Keratinocyte (primary cell): ENCODE results near the gene COL4A6. TPM values are rescaled to one million over a fixed set of nuclear protein-coding genes. Genes with fewer than 3 reads are reported as not detected.

ENCODE experiments used
- DNase-seq: peaks from one replicate; pipeline ENCODE4 v3.0.0-alpha.2; 2011; ENCODE audit warnings: low read depth, missing footprints, low spot score
- FAIRE-seq: peaks from 2 replicates; lab custom pipeline; 2011; peaks lifted over from hg19 to GRCh38; lab: Jason Lieb, UNC
- H2AFZ ChIP-seq: 2 replicates; pipeline ENCODE4 v1.6.0; 2012; ENCODE audit warnings: low read length, control low read depth, inconsistent platforms; ENCODE audit not compliant: control insufficient read depth
- H3K27ac ChIP-seq: 2 replicates; pipeline ENCODE4 v1.5.1; 2011; ENCODE audit warnings: low read length; ENCODE audit not compliant: control insufficient read depth, insufficient read depth
- H3K27me3 ChIP-seq: 3 replicates; pipeline ENCODE4 v1.6.0; 2011; ENCODE audit warnings: low read length; ENCODE audit not compliant: control insufficient read depth, insufficient read depth; ENCODE audit errors: extremely low read depth
- H3K36me3 ChIP-seq, 2 experiments: 2 replicates in 1 of 2; 3 replicates in 1 of 2; pipeline ENCODE4 v1.5.1; 2011; ENCODE audit warnings: low read length in 2 of 2, mild to moderate bottlenecking in 1 of 2; ENCODE audit not compliant: control insufficient read depth in 2 of 2, insufficient read depth in 2 of 2; ENCODE audit errors: extremely low read depth in 1 of 2
- H3K4me1 ChIP-seq: 3 replicates; pipeline ENCODE4 v1.5.1; 2011; ENCODE audit warnings: low read length; ENCODE audit not compliant: control insufficient read depth, insufficient read depth; ENCODE audit errors: extremely low read depth
- H3K4me2 ChIP-seq: 3 replicates; pipeline ENCODE4 v1.6.0; 2011; ENCODE audit warnings: low read depth, low read length; ENCODE audit not compliant: control insufficient read depth, insufficient read depth; ENCODE audit errors: extremely low read depth
- H3K4me3 ChIP-seq, 3 experiments: fragments of 200-600 bp in 1 of 3; sonication (generic) in 1 of 3; 2 replicates in 2 of 3; 3 replicates in 1 of 3; pipeline ENCODE4 v1.5.1; 2011 to 2016; ENCODE audit warnings: low read length in 3 of 3, mild to moderate bottlenecking in 3 of 3, control low read depth in 2 of 3, inconsistent platforms in 1 of 3, low read depth in 1 of 3, mixed read lengths in 1 of 3, mixed run types in 1 of 3, moderate library complexity in 1 of 3; ENCODE audit not compliant: control insufficient read depth in 2 of 3, insufficient read depth in 2 of 3; ENCODE audit errors: extremely low read depth in 1 of 3
- H3K79me2 ChIP-seq: 2 replicates; pipeline ENCODE4 v1.6.0; 2012; ENCODE audit warnings: low read length; ENCODE audit not compliant: control insufficient read depth, insufficient read depth
- H3K9ac ChIP-seq: 3 replicates; pipeline ENCODE4 v1.6.0; 2011; ENCODE audit warnings: low read length; ENCODE audit not compliant: control insufficient read depth, insufficient read depth; ENCODE audit errors: extremely low read depth
- H3K9me1 ChIP-seq: 3 replicates; pipeline ENCODE4 v1.6.0; 2011; ENCODE audit warnings: low read length; ENCODE audit not compliant: control insufficient read depth, insufficient read depth; ENCODE audit errors: extremely low read depth
- H3K9me3 ChIP-seq: 2 replicates; pipeline ENCODE4 v1.5.1; 2012; ENCODE audit warnings: low read depth, low read length; ENCODE audit not compliant: control insufficient read depth
- H4K20me1 ChIP-seq: 3 replicates; pipeline ENCODE4 v1.6.0; 2011; ENCODE audit warnings: low read length; ENCODE audit not compliant: control insufficient read depth, insufficient read depth; ENCODE audit errors: extremely low read depth
- EZH2 ChIP-seq: IDR thresholded peaks from one replicate; pipeline ENCODE4 v1.6.1; 2012; ENCODE audit warnings: inconsistent platforms, mild to moderate bottlenecking, low read length, moderate library complexity
- dilution Hi-C: fragments of 300-500 bp; cut with MboI; formaldehyde crosslinking; loops from one replicate; pipeline ENCODE4 v1.7.0; 2020; ENCODE audit warnings: low sequenced_read_pairs; ENCODE audit not compliant: extremely low pct_ligation_motif_present
- polyA plus RNA-seq, 5 experiments: library from polyadenylated mRNA; depleted of rRNA in 3 of 5; stranded (reverse) in 3 of 5; stranded (forward) in 1 of 5; unstranded in 1 of 5; fragments of >200 nt; gene quantifications; 1 replicate in 1 of 5; 2 replicates in 3 of 5; 3 replicates in 1 of 5; pipeline versions ENCODE4 v1.2.1 to v1.2.3, GENCODE V29; 2011 to 2012; ENCODE audit warnings: missing spikeins in 2 of 5, low read depth in 1 of 5, low replicate concordance in 1 of 5
- TF ChIP-seq, protein P1 (sequence below), 3 experiments: IDR thresholded peaks in 1 of 3; conservative IDR thresholded peaks in 1 of 3; optimal IDR thresholded peaks in 1 of 3; 2 replicates in 2 of 3; 3 replicates in 1 of 3; pipeline versions ENCODE3 to v1.5.1; 2011; ENCODE audit warnings: low read length in 3 of 3, mild to moderate bottlenecking in 3 of 3, moderate library complexity in 2 of 3, control low read depth in 1 of 3, inconsistent platforms in 1 of 3; ENCODE audit not compliant: insufficient read depth in 2 of 3; ENCODE audit errors: extremely low read depth in 1 of 3

The COL4A6 gene
- polyA plus RNA-seq, 1 donor (not counting 4 experiments of a cell fraction or from before 2014, with no cell fraction given) = 18.8 TPM

DNA sequence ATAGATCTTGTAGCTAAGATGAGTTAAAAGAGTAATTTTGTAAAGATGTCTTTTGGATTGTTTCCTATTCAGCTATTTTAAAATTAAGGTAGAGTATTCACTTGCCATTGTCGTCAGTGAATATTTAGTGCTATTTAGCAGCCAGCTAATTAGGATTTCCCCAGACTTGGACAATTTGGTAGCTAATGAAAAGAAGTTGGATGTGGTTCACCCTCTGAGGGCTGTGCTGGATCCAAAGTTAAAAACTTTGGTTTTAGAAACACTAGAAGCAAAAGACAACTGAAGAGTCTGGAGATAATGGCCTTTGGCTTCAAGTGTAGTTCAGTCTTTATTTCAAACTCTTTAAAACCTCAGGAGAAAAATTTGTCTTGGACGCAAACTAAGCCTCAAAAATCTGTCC lies 305.3 kb downstream of the COL4A6 start:
- no peak overlapping the region for H3K4me2 ChIP-seq
- no peaks in the 10 kb centered on the region for H3K9me3 ChIP-seq
- H3K9ac ChIP-seq = no peak overlapping the region
- no peak for FAIRE-seq
- no peak overlapping the region for H3K4me3 ChIP-seq
- no peak for TF ChIP-seq EZH2
- TF ChIP-seq, protein P1, sequence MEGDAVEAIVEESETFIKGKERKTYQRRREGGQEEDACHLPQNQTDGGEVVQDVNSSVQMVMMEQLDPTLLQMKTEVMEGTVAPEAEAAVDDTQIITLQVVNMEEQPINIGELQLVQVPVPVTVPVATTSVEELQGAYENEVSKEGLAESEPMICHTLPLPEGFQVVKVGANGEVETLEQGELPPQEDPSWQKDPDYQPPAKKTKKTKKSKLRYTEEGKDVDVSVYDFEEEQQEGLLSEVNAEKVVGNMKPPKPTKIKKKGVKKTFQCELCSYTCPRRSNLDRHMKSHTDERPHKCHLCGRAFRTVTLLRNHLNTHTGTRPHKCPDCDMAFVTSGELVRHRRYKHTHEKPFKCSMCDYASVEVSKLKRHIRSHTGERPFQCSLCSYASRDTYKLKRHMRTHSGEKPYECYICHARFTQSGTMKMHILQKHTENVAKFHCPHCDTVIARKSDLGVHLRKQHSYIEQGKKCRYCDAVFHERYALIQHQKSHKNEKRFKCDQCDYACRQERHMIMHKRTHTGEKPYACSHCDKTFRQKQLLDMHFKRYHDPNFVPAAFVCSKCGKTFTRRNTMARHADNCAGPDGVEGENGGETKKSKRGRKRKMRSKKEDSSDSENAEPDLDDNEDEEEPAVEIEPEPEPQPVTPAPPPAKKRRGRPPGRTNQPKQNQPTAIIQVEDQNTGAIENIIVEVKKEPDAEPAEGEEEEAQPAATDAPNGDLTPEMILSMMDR (optimal IDR thresholded peaks at IDR 0.05 in 1 of 3, IDR thresholded peaks at IDR 0.05 in 1 of 3, conservative IDR thresholded peaks at IDR 0.05 in 1 of 3; ENCODE audit: extremely low read depth in 1 of 3, insufficient read depth in 2 of 3, low read length in 3 of 3) = no peak
- no peak overlapping the region for H2AFZ ChIP-seq
- H3K9me1 ChIP-seq = no peaks in the 10 kb centered on the region
- H3K79me2 ChIP-seq = no peaks in the 10 kb centered on the region
- H3K27ac ChIP-seq = no peak overlapping the region
- H3K4me1 ChIP-seq = peaks cover 8% of the 10 kb centered on the region
- no peaks in the 10 kb centered on the region for H4K20me1 ChIP-seq
- H3K27me3 ChIP-seq = no peaks in the 10 kb centered on the region
- no peak for DNase-seq
- dilution Hi-C loops = no loop called here
- no peaks in the 10 kb centered on the region for H3K36me3 ChIP-seq

DNA sequence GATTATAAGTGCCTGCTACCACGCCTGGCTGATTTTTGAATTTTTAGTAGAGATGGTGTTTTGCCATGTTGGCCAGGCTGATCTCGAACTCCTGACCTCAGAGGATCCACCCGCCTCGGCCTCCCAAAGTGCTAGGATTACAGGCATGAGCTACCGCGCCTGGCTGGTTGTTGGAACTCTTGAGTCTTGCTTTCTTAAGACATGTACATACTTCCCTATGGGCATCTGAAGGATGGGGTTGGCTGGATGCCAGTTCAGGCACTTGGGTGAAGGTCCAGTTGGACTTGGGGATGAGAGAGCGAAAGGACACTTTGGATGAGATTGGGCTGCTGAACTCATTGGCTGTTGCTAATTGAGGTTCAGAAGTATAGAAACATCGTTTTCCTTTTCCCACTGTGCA lies 306.2 kb downstream of the COL4A6 start:
- H3K27ac ChIP-seq = no peak overlapping the region
- H3K4me3 ChIP-seq = no peak overlapping the region
- H3K9ac ChIP-seq = no peak overlapping the region
- H3K9me3 ChIP-seq = no peaks in the 10 kb centered on the region
- H4K20me1 ChIP-seq = no peaks in the 10 kb centered on the region
- DNase-seq = no peak
- H2AFZ ChIP-seq = no peak overlapping the region
- TF ChIP-seq EZH2 = no peak
- TF ChIP-seq, protein P1 (optimal IDR thresholded peaks at IDR 0.05 in 1 of 3, IDR thresholded peaks at IDR 0.05 in 1 of 3, conservative IDR thresholded peaks at IDR 0.05 in 1 of 3; ENCODE audit: extremely low read depth in 1 of 3, insufficient read depth in 2 of 3, low read length in 3 of 3) = no peak
- H3K4me1 ChIP-seq = peaks cover 8% of the 10 kb centered on the region
- H3K27me3 ChIP-seq = no peaks in the 10 kb centered on the region
- H3K4me2 ChIP-seq = no peak overlapping the region
- FAIRE-seq = no peak
- no peaks in the 10 kb centered on the region for H3K36me3 ChIP-seq
- no peaks in the 10 kb centered on the region for H3K9me1 ChIP-seq
- no peaks in the 10 kb centered on the region for H3K79me2 ChIP-seq
- dilution Hi-C loops = no loop called here
